Spleen (tissue), 7 donors: ENCODE measurements around the gene SLC47A2.

ENCODE experiments used
- CTCF ChIP-seq, 11 experiments: fragments of 200-600 bp in 7 of 11; fragments of 450-650 bp in 4 of 11; sonication (generic) in 4 of 11; IDR thresholded peaks in 8 of 11; conservative IDR thresholded peaks in 3 of 11; 1 replicate in 7 of 11; 2 replicates in 4 of 11; pipeline versions ENCODE4 v1.4.0 to v1.8.0; 2016 to 2021; ENCODE audit warnings: antibody characterized with exemption in 11 of 11, inconsistent platforms in 4 of 11, mild to moderate bottlenecking in 1 of 11
- POLR2A ChIP-seq, 3 donors: fragments of 450-650 bp; IDR thresholded peaks; one replicate each; pipeline ENCODE4 v1.5.1; 2017; ENCODE audit warnings: antibody characterized with exemption in 3 of 3, mild to moderate bottlenecking in 1 of 3
- donor health status: DM: no; HTN: no; CAD: no; lungs with moderate emphysema.
- donor health status: DM: no; HTN: no; CAD: no.
- donor health status: DM: no; HTN: no; CAD: no.

DNA sequence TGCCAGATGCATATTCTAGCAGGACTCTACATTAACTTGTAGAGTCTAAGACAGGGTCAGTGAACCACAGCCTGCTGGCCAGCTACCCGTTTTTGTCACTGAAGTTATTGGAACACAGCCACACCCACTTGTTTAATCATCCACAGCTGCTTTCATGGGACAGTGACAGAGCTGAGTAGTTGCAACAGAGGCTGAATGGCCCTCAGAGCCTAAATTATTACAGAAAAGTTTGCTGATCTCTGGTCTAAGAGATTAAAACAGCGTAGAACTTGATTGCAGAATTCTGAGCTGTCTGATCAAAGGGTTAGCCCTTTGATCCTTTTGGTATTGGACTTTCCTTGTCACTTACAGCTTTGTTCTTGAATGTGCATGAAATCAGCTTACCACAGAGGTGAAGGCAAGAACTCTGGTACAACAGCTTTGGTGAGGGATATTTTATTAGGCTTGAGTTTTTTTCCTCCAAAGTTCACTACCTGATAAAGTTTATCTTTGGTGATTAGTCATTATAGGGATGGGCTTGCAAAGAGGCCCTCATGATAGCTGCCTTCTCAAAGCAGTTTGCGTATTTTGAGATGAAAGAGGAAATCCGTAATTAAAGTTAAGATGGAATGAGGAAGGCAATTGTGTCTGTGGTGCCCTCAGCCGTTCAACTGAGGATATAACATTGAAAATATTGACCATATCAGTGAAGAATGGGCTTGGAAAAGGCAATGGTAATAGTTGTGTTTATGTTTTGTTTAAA is 44.2 kb downstream of the SLC47A2 start:
- TF ChIP-seq CTCF (IDR thresholded peaks at IDR 0.05 in 8 of 11, conservative IDR thresholded peaks at IDR 0.05 in 3 of 11) (peak in 1 of 11 experiments; percentile 15), POLR2A (IDR thresholded peaks at IDR 0.05) (no peak)
